Parathyroid adenoma (tissue), 2 donors: ENCODE measurements around the gene ADARB2.
"Not testable (repeated sequence)": the region's sequence is repeated elsewhere in the genome, so short reads cannot be mapped to it uniquely, and the experiment has no call there.

Experiments
- H2AFZ ChIP-seq: fragments of 300-600 bp; sonication (generic); one replicate; pipeline ENCODE4 v1.7.0; 2017; ENCODE audit warnings: antibody characterized with exemption, mild to moderate bottlenecking
- H3K27ac ChIP-seq: fragments of 300-600 bp; sonication (generic); one replicate; pipeline ENCODE4 v1.7.0; 2017
- H3K27me3 ChIP-seq: fragments of 300-600 bp; sonication (generic); one replicate; pipeline ENCODE4 v1.7.0; 2017; ENCODE audit warnings: low read length; ENCODE audit not compliant: control insufficient read depth, insufficient read depth
- H3K36me3 ChIP-seq: fragments of 300-600 bp; sonication (generic); one replicate; pipeline ENCODE4 v1.7.0; 2017; ENCODE audit warnings: low read length; ENCODE audit not compliant: control insufficient read depth, insufficient read depth
- H3K4me1 ChIP-seq: fragments of 300-600 bp; sonication (generic); one replicate; pipeline ENCODE4 v1.7.0; 2017; ENCODE audit warnings: control low read depth
- H3K4me2 ChIP-seq: fragments of 300-600 bp; sonication (generic); one replicate; pipeline ENCODE4 v1.7.0; 2017; ENCODE audit warnings: low read length
- H3K4me3 ChIP-seq: fragments of 300-600 bp; sonication (generic); one replicate; pipeline ENCODE4 v1.7.0; 2017; ENCODE audit warnings: low read depth, low read length
- H3K79me2 ChIP-seq: fragments of 300-600 bp; sonication (generic); one replicate; pipeline ENCODE4 v1.7.0; 2017; ENCODE audit warnings: control low read depth
- H3K9ac ChIP-seq: fragments of 300-600 bp; sonication (generic); one replicate; pipeline ENCODE4 v1.7.0; 2017; ENCODE audit warnings: mild to moderate bottlenecking
- H3K9me3 ChIP-seq: fragments of 300-600 bp; sonication (generic); one replicate; pipeline ENCODE4 v1.7.0; 2017; ENCODE audit warnings: low read length; ENCODE audit not compliant: control insufficient read depth
- CTCF ChIP-seq: fragments of 300-600 bp; sonication (generic); IDR thresholded peaks from one replicate; pipeline ENCODE4 v1.7.0; 2017; ENCODE audit warnings: antibody characterized with exemption, mild to moderate bottlenecking
- donor health status: primary hyperparathyroidism.

ADARB2 gene

GRCh38 chr10:1434912-1435692 lies 302.2 kb downstream of the ADARB2 start:
- Histone ChIP-seq H3K4me1 (no peaks in the 10 kb centered on the region), H3K79me2 (no peaks in the 10 kb centered on the region), H3K27ac (no peak overlapping the region)

GRCh38 chr10:1434202-1434601 lies 303.1 kb downstream of the ADARB2 start:
- H2AFZ ChIP-seq: no peak overlapping the region
- no peak for TF ChIP-seq CTCF
- no peak overlapping the region for H3K9ac ChIP-seq
- no peaks in the 10 kb centered on the region for H3K79me2 ChIP-seq
- H3K36me3 ChIP-seq: no peaks in the 10 kb centered on the region
- no peak overlapping the region for H3K4me3 ChIP-seq
- no peaks in the 10 kb centered on the region for H3K27me3 ChIP-seq
- H3K4me2 ChIP-seq: no peak overlapping the region
- H3K27ac ChIP-seq: no peak overlapping the region
- no peaks in the 10 kb centered on the region for H3K9me3 ChIP-seq
- H3K4me1 ChIP-seq: no peaks in the 10 kb centered on the region

More at GRCh38 chr10:1434912-1435692, 302.2 kb downstream of the ADARB2 start:
- H3K4me3 ChIP-seq: no peak overlapping the region
- no peaks in the 10 kb centered on the region for H3K36me3 ChIP-seq
- no peak overlapping the region for H2AFZ ChIP-seq
- no peak overlapping the region for H3K4me2 ChIP-seq
- H3K9ac ChIP-seq: no peak overlapping the region
- no peaks in the 10 kb centered on the region for H3K27me3 ChIP-seq
- H3K9me3 ChIP-seq: no peaks in the 10 kb centered on the region
- no peak for TF ChIP-seq CTCF

- H2AFZ ChIP-seq: no peak overlapping the region
- H3K4me1 ChIP-seq: no peaks in the 10 kb centered on the region
- H3K9me3 ChIP-seq: no peaks in the 10 kb centered on the region
- no peak overlapping the region for H3K9ac ChIP-seq
- H3K79me2 ChIP-seq: no peaks in the 10 kb centered on the region
- no peak overlapping the region for H3K4me2 ChIP-seq
- no peak for TF ChIP-seq CTCF
- H3K4me3 ChIP-seq: no peak overlapping the region
- H3K27ac ChIP-seq: no peak overlapping the region
- H3K27me3 ChIP-seq: no peaks in the 10 kb centered on the region
- H3K36me3 ChIP-seq: no peaks in the 10 kb centered on the region
These were observed 305.2 kb downstream of the ADARB2 start for GRCh38 chr10:1432161-1432560.

- no peak overlapping the region for H3K9ac ChIP-seq
- H3K79me2 ChIP-seq: no peaks in the 10 kb centered on the region
- H3K4me1 ChIP-seq: no peaks in the 10 kb centered on the region
- no peak overlapping the region for H3K27ac ChIP-seq
- H3K4me2 ChIP-seq: no peak overlapping the region
- H3K4me3 ChIP-seq: no peak overlapping the region
- TF ChIP-seq CTCF: no peak
- H3K9me3 ChIP-seq: no peaks in the 10 kb centered on the region
- no peak overlapping the region for H2AFZ ChIP-seq
- no peaks in the 10 kb centered on the region for H3K36me3 ChIP-seq
- no peaks in the 10 kb centered on the region for H3K27me3 ChIP-seq
These were observed 306.1 kb downstream of the ADARB2 start for GRCh38 chr10:1431229-1431628.

- not testable (repeated sequence) for H3K27me3 ChIP-seq, H3K36me3 ChIP-seq, H2AFZ ChIP-seq, H3K9me3 ChIP-seq, H3K4me3 ChIP-seq, H3K4me1 ChIP-seq, H3K79me2 ChIP-seq, H3K4me2 ChIP-seq, H3K9ac ChIP-seq, H3K27ac ChIP-seq
These were observed 309.7 kb downstream of the ADARB2 start for GRCh38 chr10:1427521-1428186.
